DMS153 treated with DMSO at 0.1 percent for 48 hours (cell line): ENCODE results near the gene PNCK.
A peak's percentile ranks its signal among the peaks of the same experiment; 100 is the strongest.
"Not testable (repeated sequence)": the region's sequence is repeated elsewhere in the genome, so short reads cannot be mapped to it uniquely, and the experiment has no call there.

Experiments
- DNase-seq: peaks from one replicate; lab custom pipeline; 2025; ENCODE audit not compliant: unreplicated experiment; lab: John Stamatoyannopoulos, UW

PNCK gene

DNA sequence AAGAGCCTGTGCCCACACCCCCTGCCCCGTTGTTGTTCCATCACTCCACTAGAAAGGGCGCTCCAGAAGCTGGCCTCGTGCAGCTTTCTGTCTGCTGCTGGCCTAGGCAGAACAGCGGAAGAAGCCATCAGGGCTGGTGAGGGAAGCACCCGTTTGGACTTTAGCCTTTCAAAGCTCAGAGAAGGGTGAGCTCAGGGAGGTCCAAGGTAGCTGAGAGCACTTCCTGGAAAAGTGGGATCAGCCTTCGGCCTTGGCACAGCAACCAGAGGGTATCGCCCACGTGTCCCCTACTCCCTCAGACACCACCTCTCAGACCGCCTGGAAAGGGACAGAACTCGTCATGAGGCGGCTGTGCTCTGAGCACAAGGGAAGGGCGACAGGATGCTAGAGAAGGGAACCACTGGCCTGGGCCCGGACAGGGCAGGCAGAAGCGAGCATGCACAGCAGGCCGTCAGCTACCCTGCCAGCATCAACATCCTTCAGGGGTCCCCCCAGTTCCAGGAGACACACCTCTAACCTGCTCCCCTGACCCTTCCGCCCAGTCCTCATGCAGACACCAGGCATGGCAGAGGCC lies 25.7 kb upstream of the PNCK start:
- not testable (repeated sequence) for DNase-seq

DNA sequence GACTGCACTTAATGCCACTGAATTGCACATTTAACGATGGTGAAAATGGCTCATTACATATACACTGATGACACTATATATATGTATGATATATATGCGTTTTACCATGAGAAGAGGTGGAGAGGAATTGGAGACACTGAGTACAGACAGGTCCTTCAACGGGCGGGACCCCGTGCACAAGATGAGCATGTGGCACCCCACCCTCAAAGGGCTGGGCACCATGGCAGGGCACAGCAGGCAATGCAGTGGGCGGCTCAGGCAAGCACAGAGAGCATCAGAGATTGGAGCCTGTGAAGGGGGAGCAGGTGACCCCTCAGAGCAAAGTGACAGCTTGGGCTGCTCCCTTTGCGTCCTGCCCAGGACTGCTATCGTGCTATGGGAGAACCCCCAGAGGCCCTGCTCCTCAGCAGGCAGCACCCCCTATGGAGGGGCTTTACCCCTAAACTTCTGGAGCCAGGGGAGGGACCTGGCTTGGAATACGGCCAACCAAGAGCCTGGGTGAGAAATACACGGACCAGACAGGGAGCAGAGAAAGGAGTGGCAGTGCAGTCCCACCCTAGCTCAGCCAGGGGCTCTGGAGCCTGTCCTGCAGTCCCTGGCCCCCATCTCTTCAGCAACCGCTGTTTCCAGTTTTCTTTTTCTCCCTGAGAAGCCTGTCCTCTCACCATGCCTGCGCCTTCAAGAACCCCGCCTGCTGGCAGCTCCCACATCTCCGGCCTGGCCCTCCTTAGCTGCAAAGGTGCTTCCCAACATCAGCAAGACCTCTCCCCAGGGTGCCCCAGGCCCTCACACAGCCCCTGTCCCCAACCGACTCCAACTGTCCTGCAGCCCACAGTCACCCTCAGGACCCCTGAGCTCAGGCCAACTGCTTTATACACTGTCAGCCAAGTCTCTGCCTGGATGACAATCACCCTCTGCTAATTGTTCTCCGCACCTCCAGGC lies 24.6 kb upstream of the PNCK start:
- no peak for DNase-seq

DNA sequence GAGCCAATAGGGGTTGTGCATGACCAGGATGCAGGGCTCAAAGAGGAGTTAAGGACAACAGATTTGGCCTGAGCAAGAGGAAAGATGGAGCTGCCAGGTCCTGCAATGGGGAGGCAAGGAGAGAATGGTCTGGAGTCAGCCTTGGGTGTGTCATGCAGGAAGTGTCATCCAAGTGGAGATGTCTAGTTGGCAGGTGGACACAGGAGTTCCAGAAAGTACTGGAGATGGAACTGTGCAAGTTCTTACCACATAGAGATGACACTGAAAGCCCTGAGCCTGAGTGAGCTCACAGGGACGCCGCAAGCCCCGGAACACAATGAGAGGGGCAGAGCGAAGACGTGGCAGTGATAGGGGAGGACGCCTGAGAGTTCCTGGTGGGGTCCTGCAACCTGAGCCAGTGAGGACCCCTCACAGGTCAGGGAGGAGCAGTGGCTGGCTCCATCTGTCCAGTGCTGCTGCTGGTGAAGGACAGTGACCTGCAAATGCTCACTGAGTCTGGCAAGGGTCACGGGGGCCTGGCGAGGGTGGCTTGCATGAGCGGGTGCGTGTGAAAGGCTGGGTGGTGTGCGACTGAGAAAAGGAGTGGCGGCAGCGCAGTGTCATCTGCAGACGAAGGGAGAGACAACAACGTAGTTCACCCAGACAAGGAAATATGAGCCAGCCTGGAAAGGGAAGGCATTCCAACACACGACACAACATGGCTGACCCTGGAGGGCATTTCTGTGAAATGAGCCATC lies 23.5 kb upstream of the PNCK start:
- not testable (repeated sequence) for DNase-seq

DNA sequence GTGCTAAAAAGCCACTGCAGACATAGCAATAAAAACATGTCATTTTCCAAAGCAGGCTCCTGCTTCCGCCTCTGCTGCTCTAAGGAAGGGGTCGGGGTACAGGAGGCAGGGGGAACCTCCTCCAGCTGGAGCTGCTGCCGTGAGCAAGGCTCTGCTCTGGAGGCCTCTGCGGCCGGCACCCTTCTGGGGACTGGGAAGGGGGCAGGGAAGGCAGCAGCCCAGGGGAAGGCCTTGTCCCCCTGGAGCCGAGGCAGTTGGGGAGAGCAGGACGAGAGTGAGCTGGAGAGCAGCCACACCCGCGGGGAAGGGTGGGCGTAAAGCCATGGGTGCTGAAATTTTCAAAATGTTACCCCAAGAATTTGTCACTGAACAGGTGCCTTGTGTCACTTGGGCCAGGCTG lies 22.9 kb upstream of the PNCK start:
- not testable (repeated sequence) for DNase-seq

DNA sequence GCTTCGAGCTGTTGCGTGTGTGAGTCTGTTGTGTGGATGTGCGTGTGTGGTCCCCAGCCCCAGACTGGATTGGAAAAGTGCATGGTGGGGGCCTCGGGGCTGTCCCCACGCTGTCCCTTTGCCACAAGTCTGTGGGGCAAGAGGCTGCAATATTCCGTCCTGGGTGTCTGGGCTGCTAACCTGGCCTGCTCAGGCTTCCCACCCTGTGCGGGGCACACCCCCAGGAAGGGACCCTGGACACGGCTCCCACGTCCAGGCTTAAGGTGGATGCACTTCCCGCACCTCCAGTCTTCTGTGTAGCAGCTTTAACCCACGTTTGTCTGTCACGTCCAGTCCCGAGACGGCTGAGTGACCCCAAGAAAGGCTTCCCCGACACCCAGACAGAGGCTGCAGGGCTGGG lies 22.5 kb upstream of the PNCK start:
- DNase-seq: no peak

DNA sequence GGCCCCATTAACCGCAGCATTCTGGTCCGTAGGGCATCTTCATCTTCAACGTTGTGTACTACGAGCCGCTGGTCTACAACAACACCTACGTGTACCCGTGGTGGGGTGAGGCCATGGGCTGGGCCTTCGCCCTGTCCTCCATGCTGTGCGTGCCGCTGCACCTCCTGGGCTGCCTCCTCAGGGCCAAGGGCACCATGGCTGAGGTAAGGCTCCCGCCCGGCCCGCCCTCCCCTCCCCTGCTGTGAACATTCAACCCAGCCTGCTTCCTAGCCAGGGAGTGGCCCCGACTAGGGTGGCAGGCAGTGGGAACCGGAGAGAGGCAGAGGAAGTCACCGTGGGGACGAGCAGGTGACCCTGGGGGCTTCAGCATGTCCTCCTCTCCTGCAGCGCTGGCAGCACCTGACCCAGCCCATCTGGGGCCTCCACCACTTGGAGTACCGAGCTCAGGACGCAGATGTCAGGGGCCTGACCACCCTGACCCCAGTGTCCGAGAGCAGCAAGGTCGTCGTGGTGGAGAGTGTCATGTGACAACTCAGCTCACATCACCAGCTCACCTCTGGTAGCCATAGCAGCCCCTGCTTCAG lies 21.2 kb upstream of the PNCK start:
- no peak for DNase-seq

DNA sequence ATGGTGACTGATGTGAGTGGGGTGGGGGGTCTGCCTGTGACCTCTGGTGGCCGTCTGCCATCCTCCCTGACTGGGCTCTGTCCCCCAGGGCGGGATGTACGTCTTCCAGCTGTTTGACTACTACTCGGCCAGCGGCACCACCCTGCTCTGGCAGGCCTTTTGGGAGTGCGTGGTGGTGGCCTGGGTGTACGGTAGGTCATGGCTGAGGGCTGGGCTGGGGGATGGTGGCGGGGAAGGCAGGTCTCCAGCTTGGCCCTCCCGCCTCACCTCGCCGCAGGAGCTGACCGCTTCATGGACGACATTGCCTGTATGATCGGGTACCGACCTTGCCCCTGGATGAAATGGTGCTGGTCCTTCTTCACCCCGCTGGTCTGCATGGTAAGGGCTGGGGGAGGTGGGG lies 20.6 kb upstream of the PNCK start:
- not testable (repeated sequence) for DNase-seq

DNA sequence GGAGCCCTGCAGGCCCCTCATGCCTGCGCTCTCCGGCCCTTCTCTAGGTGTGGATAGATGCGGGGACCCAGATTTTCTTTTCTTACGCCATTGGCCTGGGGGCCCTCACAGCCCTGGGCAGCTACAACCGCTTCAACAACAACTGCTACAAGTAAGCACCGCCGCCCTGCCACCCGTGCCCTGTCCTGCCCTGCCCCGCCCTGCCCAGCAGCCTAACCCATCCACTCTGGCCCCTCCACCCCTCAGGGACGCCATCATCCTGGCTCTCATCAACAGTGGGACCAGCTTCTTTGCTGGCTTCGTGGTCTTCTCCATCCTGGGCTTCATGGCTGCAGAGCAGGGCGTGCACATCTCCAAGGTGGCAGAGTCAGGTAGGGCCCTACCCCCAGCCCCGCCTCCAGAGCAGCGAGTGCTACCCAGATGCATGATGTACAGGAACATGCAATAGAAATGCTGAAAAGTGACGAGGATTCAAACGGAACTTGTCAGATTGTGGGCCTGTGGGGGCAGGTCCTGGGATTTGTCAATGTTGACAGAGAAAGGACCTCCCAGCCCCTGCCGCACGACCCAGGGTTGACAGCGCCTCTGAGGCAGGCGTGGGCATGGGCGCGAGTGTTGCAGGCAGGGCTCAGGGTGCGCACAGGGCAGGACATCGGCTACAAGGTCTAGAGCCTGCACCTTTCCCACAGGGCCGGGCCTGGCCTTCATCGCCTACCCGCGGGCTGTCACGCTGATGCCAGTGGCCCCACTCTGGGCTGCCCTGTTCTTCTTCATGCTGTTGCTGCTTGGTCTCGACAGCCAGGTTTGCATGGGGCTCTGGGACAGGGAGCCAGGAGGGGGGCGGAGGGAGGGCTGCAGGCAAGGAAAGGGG lies 19.8 kb upstream of the PNCK start:
- no peak for DNase-seq

DNA sequence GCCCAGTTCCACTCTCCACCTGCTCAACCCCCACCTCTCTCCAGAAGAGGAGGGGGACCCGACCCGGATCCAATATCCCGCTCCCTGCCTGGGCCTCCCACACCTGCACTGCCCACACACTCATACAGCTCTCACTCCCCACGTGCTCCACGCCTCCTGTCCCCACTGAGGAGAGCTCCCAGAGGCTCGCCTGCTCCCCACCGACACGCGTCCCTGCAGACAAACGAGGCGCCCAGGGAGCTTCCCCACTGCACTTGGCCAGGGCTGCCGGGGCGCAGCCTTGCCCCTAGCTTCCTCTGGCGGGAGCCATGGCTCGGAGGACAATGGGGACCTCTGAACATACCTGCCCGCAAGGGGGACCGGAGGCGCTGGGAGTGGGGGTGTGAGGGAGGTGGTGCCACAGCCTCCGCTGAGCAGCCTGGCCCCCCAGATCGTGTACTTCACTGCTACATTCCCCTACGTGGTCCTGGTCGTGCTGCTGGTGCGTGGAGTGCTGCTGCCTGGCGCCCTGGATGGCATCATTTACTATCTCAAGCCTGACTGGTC lies 19.1 kb upstream of the PNCK start:
- no peak for DNase-seq

DNA sequence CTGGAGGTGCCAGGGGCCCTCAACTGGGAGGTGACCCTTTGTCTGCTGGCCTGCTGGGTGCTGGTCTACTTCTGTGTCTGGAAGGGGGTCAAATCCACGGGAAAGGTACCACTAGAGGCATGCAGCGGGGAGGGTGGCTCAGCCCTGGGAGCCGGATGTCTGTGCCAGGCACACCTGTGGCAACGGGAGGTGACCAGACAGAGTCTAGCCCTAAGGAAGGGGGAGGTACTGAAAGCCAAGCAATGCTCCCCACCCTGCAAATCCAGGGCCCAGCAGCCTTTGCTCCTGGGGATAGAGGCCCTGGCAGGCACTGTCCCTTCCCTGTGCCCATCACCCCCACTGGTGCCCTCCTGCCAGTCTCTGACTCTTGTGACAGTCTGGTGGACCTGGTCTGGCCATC lies 18.4 kb upstream of the PNCK start:
- DNase-seq: no peak

DNA sequence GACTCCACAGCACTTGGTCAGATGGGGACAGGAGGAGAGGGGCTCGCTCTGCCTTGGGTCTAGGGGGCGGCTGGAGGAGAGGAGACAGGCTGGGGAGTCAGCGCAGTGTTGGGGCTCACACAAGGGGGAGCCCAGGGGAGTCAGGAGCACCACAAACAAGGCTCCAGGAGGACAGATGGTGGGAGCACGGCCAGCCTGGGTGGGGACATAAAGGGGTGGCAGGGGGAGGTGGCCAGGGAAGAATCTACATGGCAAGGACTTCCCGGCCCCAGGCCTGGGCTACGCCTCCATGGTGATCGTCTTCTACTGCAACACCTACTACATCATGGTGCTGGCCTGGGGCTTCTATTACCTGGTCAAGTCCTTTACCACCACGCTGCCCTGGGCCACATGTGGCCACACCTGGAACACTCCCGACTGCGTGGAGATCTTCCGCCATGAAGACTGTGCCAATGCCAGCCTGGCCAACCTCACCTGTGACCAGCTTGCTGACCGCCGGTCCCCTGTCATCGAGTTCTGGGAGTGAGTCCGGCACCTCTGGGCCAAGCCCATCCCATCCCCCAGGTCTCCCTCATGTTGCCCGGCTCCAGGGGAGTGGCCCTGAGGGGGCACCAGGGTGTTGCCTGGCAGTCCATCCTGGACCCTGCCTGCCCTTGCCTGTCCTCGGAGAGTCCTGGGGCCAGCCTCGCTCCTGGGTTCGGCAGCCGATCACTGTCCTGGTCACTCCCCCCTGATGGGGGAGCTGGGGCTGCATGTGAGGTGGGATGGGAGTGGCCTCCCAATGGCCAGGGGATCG lies 17.6 kb upstream of the PNCK start:
- not testable (repeated sequence) for DNase-seq

DNA sequence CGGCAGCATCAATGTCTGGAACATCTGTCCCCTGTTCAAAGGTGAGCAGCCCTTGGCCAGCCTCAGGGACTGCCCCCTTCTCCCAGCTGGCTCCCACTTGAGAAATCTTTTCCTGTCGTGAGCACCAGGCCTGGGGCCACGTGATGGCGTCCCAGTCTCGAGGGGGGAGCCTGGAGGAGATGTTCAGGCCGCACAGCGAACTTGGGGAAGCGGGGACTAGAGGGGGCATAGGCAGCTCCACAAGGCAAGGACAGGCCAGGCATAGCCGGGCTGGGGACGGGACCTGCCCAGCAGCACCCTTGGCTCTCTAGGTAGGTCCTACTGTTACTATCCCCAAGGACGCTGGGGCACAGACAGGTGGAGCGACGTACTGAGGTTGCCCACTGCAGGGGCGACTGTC lies 16.9 kb upstream of the PNCK start:
- no peak for DNase-seq

DNA sequence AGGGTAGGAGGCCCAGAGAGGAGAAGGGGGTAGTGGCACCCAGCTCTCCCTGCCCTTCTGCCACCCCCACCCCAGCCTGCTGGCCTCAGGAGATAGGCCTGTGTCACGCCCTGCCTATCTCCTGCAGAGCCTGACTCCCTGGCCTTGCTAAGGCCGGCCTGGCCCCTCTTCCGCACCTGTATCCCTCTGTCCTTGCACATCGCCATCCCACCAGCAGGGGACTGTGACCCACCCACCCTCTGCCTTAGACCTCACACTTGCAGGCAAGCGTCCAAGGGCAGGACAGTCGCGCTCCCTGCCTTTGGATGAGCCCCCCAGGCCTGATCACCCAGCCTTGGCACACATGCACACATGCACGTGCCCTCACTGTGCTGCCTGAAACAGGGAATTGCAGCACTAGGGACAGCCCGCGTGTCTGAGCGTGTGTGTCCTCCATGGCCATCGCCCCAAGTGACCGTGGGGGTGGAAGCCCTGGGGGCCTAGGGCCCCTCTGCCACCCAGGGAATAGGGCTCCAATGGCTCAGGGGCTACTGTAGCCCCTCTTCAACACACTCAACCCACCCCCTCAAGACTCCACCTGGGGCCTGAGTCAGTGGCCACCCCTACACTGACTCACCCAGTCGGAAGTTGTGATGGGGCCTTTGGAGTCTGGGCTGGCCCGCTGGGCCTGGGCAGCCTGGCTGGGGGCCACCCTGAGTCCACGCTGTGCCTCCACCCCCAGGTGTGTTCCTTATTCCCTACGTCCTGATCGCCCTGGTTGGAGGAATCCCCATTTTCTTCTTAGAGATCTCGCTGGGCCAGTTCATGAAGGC lies 16.2 kb upstream of the PNCK start:
- no peak for DNase-seq

DNA sequence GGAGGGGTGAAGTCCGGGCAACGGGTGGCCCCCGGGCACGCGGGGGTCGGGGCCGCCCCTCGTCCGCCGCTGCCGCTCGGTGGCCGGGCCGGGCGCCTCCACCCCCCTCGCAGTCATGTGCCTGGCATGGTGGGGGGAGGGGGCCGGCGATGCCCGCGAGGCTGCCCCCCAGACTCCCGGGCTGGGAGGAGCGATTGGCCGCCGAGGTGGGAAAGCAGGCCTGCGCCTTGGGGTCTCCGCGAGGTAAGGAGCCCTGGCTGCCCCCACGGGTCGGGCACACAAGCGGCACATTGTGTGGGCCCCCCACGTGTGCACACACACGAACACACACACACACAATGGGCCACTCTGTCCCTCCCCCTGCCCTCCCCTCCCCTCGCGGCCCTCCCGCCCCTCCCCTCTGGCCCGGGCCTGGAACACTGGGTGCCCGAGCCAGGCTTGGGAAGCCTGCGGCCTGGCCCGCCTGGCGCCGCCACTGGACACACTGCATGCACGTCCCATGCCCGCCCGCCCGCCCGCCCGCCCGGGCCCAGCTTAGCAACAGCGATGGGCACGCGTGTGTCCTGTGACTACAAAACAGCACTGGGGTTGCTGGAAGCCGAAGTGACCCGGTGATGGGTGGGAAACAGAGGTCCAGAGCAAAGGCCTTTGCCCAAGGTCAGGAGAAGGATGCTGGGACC lies 15.4 kb upstream of the PNCK start:
- no peak for DNase-seq

DNA sequence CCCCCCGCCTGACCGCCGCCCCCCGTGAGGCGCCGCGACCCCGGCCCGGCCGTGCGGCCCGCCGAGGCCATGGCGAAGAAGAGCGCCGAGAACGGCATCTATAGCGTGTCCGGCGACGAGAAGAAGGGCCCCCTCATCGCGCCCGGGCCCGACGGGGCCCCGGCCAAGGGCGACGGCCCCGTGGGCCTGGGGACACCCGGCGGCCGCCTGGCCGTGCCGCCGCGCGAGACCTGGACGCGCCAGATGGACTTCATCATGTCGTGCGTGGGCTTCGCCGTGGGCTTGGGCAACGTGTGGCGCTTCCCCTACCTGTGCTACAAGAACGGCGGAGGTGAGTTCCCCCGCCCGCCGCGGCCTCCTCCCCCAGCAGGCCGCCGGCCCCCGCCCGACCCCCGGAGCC lies 14.9 kb upstream of the PNCK start:
- DNase-seq: no peak

DNA sequence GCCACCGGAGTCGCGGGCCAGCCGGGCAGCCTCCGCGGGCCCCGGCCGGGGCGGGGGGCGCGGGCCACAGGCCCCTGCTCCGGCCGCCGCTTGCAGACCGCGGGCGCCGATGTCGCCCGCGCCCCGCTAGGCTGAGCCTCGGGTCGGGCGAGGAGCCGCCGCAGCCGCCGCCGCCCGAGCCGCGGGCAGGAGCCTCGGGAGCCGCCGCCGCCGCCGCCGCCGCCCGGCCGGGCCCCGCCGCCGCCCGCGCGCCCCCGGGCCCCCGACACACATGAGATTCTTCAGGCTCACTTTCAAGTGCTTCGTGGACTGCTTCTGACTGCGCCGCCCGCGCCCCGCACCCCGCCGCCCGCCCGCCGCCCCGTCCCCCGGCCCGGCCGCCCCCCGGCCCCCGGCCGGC lies 14.5 kb upstream of the PNCK start:
- no peak for DNase-seq

DNA sequence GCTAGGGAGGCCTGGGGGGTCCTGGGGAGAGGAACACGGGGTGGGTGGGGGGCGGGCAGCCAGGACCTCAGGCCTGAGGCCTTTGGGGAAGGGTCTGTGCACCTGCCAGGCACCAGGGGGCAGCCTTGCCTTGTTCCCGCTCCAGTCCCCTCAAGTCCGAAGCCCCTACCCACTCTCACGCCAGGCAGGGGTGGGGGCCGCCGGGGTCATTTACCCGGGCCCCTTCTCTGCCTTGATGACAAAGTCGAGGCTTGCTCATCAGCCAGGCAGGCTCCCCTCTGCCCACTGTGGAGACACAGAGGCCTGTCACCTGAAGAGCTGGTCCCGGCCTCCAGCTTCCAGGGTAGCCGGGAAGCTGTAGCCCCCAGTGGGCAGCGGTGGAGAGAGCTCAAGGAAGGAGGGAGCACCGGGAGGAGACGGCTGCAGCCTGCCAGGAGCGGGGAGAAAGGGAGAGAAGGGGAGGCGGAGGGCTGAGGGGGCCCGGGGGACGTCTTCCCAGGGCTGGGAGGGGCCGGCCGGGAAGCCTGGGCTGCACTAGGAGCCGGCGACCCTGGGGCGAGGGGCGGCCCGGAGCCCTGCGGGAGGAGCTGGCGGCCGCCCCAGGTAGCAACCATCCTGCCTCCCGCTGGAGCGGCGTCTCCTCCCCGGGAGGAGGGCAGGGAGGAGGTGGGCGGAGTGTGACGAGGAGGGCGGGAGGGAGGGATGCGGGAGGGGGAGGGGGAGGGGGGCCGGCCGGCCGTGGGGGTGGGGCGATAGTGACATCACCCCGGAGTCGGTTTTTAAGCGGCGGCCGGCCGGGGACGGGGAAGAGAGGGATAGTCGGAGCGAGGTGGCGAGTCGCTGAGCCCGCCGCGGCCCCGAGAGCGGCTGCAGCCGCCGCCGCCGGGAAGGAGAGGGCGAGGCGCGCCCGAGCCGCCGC lies 13.8 kb upstream of the PNCK start, which contains the start of gene SLC6A8:
TSS of gene SLC6A8 (plus strand) at position 806 of the 919 bp plus-strand sequence. CDS start 649 bp downstream, outside the sequence.
- peak; percentile 35 for DNase-seq
